GM12801 (cell line): ENCODE data around the gene ROBO1.

Experiments used
- TF ChIP-seq, protein P1 (sequence below): IDR thresholded peaks from one replicate; pipeline ENCODE4 v1.5.1; 2011; ENCODE audit warnings: control low read depth; ENCODE audit not compliant: insufficient read length; ENCODE audit errors: extremely low read depth

Gene ROBO1

DNA sequence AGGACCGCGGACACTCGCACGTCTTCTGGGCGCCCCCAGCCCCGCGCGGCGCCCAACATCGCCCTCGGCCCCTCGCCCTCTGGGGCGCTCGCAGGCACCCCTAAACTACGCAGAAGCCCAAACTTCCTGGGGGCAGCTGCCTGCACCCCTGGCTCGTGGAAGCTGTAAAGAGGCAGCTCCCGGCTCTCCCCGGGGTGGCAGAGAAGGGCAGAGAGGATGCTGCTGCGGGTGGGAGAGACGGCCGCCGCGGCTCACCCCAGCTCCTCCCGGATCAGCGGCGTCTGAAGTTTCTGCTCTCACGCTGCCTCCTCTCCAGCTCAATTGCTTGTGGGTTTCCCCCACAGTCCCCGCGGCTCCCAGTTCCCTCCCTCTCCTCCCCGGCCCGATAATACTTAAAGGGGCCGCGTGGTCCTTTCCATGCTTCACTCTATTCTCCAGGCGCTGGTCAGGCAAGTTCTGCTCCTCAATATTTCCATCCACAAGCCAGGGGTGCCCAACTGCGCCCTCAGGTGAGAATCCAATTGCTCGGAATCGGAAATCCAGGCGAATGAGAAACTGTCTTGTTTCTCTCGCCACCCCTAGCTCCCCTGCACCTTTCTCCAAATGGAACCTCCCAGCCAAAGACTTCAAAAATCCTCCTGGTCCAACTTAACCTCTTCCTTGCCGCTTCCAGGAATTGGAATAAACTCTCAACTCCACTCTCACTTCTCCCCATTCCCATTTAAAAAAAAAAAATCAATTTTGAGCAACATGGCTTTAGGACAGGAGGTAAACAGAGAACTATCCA is 748.5 kb downstream of the ROBO1 start:
- TF ChIP-seq, protein P1, sequence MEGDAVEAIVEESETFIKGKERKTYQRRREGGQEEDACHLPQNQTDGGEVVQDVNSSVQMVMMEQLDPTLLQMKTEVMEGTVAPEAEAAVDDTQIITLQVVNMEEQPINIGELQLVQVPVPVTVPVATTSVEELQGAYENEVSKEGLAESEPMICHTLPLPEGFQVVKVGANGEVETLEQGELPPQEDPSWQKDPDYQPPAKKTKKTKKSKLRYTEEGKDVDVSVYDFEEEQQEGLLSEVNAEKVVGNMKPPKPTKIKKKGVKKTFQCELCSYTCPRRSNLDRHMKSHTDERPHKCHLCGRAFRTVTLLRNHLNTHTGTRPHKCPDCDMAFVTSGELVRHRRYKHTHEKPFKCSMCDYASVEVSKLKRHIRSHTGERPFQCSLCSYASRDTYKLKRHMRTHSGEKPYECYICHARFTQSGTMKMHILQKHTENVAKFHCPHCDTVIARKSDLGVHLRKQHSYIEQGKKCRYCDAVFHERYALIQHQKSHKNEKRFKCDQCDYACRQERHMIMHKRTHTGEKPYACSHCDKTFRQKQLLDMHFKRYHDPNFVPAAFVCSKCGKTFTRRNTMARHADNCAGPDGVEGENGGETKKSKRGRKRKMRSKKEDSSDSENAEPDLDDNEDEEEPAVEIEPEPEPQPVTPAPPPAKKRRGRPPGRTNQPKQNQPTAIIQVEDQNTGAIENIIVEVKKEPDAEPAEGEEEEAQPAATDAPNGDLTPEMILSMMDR: no peak

DNA sequence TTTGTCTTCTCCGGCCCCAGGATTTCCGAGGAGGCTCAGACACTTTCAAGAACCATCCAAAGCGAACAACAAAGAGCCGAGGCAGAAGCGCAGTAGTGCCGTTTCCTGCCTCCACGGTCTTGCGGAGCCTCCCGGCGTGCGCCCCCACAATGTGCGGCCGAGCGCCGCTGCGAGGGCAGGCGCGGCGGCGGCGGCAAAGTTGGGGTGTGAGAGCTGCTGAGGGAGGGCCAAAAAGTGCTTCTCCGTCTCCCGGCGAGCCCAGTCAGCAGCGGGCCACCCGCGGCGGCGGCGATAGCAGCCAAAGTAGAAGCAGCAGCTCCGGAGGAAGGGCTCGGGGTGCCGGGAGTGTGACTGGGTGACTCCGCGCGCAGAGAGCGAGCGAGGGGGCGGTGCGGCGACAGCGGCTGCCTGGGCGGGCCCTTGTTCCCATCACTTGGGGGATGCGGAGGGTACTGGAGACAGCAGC is 749.1 kb downstream of the ROBO1 start:
- TF ChIP-seq, protein P1: no peak

DNA sequence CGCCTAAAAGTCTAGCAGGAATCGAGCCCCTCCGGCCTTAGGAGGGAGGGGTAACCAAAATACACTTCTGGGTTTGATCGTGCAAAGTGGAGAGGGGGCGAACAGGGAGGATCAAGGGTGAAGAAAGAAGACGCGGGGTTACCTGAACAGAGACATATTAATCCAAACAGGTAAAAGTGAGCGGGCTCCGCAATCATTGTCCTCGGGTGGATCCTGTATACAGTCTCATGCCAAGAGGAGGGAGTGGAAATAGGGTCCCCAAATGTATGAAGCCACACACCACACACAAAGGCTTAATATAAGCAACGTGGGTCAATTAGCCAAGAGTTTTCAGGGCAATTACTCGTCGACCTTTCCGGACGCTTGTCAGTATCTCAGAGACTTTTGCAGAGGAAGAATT is 749.5 kb downstream of the ROBO1 start:
- TF ChIP-seq, protein P1: no peak

DNA sequence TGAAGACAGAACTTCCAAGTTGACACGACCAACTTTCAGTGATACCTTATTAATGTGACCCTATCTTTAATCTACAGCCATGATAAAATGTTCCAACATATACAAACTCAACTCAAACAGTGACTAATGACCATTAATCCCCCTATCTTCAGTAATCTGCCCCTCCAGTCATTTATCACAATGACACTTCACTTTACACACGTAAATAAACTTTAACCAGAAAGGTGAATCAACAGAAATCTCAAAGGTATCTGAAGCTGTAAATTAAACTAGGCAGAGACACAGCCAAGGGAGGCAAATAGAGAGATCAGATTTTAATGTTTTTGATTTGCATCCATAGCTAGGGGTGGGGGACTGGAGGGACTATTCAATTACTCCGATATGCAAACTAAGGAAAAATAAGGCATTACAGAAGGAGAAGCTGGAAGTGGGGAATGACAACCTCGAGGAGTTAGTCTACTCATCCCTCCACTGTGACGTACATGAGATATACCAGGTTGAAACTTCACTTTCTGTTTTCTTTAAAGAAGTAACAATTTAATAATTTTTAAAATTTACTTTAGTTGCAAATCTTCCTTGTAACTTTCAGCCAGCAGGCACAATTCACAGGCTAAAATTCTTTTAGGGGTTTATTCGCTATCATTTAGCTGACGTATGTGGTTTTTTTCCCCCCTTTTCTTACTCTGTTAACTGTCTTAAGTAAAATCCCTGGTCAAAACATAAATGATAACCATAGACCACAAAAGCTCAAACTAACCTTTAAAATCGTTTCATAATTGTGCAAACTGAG is 751.0 kb downstream of the ROBO1 start:
- TF ChIP-seq, protein P1: no peak

DNA sequence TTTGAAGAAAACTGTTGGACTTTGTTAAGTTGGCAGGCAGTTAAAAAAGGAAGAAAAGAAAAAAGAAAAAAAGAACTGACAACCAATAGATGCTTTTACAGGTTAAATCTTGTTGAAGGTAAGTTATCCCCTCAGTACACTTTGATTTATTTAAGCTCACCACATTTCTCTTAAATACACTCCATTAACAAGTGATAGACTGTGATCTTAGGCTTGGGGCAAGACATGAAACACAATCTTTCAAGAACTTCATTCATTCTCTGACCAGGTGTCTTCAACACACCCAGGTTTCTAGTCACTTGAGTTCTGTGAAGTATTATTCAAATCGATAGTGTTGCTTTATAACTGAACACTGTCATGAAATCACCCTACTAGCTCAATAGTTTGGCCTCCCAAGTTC is 751.9 kb downstream of the ROBO1 start:
- TF ChIP-seq, protein P1: no peak

DNA sequence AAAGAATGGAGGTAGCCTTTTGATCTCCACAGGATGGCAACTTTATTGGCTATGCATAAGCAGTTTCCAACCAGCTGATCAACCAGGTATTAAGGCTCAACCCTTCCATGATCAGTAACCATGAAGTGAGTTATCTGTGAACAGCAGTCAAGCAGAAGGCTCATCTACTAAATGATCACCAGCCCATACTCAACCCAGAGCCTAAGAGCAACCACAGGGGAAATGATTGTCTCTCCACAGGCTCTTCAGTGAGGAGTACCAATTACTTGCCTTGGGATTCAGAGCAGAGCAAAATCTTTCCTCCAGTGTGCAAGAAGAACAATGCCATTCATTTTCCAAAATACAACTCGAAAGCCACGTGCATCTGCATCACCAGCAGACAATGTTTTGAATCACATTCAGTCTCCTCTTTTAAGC is 754.8 kb downstream of the ROBO1 start:
- TF ChIP-seq, protein P1: no peak

DNA sequence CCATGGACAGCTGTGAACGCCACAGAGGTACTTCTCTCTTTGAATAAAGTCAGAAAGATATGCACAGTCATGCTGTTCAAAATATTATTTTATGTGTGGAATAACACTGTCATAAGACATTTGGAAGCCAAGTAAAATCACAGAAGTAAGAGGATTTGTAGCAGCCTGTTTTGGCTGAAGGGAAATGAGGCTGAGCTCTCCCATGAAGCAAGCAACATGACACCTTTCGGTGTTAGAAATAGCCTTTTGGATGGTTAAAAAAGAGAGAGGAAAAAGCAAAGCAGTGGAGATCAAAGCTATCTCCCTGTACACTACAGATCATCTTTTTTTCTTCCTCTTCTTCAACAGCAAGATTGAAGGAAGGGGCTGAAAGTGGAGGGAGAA is 755.3 kb downstream of the ROBO1 start:
- TF ChIP-seq, protein P1: no peak
